GM13976 (cell line): ENCODE results near the gene ALS2CL.

ENCODE experiments used
- DNase-seq: peaks from one replicate; pipeline ENCODE4 v3.0.0; 2012; ENCODE audit warnings: low spot score
- in situ Hi-C: fragments of 300-500 bp; cut with MboI; formaldehyde crosslinking; loops from one replicate; pipeline ENCODE4 v1.12.0; 2022; ENCODE audit warnings: low sequenced_read_pairs, mixed read lengths, inconsistent platforms; ENCODE audit not compliant: unreplicated experiment
- TF ChIP-seq, protein P1 (sequence below): IDR thresholded peaks from 2 replicates; pipeline ENCODE4 v1.5.1; 2012; ENCODE audit warnings: borderline replicate concordance, mild to moderate bottlenecking; ENCODE audit not compliant: insufficient read depth; ENCODE audit errors: extremely low read depth, missing control alignments, control extremely low read depth

The ALS2CL gene

GRCh38 chr3:46680298-46680826, 13.1 kb downstream of the ALS2CL start:
- in situ Hi-C loops, result no loop called here
- no peak for DNase-seq
- TF ChIP-seq, protein P1, sequence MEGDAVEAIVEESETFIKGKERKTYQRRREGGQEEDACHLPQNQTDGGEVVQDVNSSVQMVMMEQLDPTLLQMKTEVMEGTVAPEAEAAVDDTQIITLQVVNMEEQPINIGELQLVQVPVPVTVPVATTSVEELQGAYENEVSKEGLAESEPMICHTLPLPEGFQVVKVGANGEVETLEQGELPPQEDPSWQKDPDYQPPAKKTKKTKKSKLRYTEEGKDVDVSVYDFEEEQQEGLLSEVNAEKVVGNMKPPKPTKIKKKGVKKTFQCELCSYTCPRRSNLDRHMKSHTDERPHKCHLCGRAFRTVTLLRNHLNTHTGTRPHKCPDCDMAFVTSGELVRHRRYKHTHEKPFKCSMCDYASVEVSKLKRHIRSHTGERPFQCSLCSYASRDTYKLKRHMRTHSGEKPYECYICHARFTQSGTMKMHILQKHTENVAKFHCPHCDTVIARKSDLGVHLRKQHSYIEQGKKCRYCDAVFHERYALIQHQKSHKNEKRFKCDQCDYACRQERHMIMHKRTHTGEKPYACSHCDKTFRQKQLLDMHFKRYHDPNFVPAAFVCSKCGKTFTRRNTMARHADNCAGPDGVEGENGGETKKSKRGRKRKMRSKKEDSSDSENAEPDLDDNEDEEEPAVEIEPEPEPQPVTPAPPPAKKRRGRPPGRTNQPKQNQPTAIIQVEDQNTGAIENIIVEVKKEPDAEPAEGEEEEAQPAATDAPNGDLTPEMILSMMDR, result no peak

DNA sequence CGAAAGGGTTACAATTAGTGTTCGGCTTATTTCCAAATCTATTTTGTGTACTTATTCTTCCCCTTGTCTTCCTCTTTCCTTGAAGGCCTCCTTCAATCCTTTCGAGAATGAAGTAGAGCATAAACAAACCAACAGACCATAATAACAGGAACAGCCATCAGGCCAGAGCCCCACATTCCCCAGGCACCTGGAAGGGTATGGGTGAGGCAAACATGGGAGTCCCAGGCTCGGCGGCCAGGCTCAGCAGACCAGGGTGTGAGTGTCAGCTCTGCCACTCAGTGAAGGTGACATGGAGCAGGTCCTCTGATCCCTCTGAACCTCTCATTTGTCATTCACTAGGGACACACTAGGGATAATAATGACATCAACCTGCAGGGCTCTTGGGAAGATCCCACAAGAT, 13.8 kb downstream of the ALS2CL start:
- TF ChIP-seq, protein P1, result no peak
- DNase-seq, result no peak
- in situ Hi-C loops, result no loop called here

DNA sequence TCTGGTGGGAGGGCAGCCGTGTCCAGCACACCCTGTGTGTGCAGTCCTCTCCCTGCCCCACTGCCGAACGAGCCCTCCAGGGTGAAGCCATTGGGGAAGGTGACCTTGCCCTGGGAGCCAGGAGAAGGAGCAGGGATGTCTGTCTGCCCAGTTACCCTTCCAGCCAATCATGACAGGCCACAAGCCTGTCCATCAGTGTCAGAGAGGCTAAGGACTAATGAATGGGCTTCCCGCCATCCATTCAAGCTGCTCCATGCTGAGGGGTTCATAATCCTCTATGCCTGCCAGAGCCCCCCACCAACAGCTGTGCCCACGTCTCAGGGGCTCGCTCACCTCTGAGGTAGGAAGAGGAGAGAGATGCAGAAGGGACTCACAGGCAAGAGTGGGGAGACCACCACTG, 15.2 kb downstream of the ALS2CL start:
- in situ Hi-C loops, result no loop called here
- TF ChIP-seq, protein P1, result no peak
- no peak for DNase-seq

- TF ChIP-seq, protein P1, result no peak
- in situ Hi-C loops, result no loop called here
- no peak for DNase-seq
Measured at GRCh38 chr3:46677411-46677726, 16.1 kb downstream of the ALS2CL start.

DNA sequence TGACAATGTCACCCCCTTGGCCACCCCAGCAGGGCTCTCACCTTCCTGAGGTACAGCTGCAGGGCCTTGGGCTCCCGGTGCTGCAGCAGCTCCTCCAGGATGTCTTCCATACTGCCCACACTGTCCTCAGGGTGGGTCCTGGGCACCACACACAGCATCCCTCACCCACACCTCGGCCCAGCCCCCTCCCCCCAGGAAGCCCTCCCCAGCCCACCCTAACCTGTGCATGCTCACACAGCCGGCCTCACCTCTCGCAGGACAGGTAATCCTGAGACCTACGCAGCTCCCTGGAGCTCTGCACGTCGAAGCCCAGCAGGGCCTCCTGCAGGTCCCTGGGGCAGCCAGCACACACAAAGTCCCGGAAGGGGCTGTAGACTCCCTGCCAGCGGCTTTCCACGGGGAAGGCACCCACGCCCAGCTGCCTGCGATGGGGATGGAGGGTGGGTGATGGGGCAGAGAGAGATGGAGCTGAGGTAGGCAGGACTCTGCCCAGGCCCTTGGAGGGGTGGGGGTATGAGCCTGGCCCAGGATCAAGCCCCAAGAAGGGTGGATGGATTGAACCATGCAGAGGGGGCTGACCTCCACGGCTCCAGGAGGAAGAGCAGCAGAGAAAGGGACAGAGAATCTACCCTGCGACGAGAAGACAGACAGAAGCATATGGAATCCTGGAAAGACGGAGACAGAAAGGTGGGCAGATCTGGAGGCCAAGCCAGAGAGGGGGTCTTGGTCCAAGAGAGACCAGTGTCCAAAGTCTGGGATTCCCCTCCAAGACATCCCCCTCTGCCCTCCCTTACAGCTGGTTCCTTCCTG, 16.7 kb downstream of the ALS2CL start:
- in situ Hi-C loops, result no loop called here
- TF ChIP-seq, protein P1, result no peak
- no peak for DNase-seq

- DNase-seq, result no peak
- TF ChIP-seq, protein P1, result no peak
- in situ Hi-C loops, result no loop called here
Measured at GRCh38 chr3:46675843-46676567, 17.5 kb downstream of the ALS2CL start.
